GM21737 (cell line): ENCODE results near the gene SDS.

Experiments
- ATAC-seq: cut with Tn5 transposase; IDR thresholded peaks from one replicate; pipeline ENCODE4 v1.9.1; 2021; ENCODE audit warnings: mild to moderate bottlenecking, moderate library complexity; ENCODE audit not compliant: unreplicated experiment

The SDS gene

DNA sequence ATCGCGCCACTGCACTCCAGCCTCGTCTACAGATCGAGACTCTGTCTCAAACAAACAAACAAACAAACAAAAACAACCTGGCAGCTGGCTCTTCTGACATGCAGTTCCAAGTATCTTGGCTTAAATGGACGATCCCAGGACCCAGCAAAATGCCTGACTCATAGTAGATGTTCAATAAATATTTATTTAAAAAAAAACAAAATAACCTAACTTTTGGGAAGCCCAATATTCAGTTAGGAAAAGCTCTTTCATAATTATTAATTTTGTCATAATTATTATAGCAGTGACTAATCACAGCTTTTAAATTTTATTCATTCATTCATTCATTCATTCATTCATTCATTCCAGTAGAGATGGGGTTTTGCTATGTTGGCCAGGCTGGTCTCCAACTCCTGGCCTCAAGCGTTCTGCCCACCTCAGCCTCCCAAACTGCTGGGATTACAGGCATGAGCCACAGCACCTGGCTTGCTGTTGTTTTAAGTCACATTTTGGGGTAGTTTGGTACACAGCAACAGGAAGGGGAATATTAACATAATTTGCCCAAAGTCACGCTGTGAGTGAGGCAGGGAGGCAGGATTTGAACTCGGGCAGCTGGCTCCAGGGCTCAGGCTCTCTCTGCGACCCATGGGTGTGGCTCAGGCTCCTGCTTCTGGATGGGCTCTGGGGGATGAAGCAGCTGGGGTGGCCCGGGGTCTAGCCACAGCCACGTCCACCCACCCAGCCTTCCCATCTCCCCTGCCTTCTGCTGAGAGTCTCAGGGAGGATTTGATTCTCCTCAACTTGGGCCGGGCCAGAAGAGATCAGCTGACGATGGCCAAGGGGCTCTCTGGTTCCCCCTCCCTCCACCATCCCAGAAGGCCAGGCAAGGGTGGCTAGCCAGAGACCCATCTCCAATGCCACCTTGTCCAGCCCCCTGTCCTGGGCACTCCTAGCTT lies 2.4 kb downstream of the SDS start:
- no peak for ATAC-seq

DNA sequence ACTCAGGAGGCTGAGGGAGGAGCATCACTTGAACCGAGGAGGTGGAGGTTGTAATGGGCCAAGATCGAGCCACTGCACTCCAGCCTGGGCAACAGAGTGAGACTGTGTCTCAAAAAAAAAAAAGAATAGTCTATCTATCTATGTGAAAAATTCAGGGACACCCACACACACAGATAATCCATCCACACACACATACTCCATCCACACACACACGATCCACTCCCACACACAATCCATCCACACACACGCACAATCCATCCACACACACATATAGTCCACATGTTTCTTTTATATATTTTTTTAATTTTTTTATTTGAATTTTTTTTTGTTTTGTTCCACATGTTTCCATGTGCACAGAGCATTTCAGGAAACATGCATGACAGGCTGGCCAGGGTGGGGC lies 3.3 kb downstream of the SDS start:
- no peak for ATAC-seq

GRCh38 chr12:113399490-113399889 lies 4.2 kb downstream of the SDS start:
- ATAC-seq: no peak

DNA sequence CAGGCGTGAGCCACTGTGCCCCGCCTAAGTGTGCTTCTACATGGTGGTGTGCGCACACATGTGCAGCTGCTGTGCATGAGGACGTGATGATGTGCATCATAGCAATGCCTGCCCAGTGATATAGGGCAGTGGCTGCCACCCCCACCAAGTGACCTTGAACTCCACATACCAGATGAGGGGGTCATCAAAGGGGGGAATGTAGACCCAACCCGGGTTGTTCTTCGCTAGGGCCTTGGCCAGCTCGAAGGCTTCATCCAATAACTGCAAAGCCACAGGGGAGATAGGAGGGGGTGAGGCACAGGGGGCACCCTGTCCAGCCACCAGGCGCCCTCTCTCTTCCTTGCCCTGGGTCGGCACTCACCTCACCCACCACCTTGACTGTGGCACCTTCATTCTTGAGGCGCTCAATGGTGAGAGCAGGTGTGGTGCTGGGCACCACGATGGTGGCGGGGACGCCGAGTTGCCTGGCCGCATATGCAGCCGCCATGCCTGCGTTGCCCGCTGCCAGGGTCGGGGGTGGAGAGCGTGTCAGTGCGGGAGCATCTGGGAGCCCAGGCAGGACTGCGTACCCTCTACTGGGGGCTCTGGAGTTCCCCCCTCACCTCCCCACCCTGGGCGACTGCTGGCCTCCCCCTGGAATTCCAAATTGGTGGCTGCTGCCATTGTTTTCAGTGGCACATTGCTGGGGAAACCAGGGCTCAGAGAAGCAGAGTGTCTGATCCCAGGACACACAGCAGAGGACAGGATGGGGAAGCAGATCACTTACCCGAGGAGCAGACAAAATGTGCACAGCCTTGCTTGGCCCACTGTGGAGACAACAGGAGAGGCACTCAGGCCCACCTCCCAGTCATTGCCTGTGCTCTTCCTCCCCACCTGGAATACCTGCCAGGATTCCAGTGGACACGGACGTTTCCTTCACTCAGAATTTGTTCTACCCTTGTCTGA lies 5.1 kb downstream of the SDS start:
- ATAC-seq: no peak

- ATAC-seq: no peak
These were observed 6.0 kb downstream of the SDS start for GRCh38 chr12:113397497-113398197.

DNA sequence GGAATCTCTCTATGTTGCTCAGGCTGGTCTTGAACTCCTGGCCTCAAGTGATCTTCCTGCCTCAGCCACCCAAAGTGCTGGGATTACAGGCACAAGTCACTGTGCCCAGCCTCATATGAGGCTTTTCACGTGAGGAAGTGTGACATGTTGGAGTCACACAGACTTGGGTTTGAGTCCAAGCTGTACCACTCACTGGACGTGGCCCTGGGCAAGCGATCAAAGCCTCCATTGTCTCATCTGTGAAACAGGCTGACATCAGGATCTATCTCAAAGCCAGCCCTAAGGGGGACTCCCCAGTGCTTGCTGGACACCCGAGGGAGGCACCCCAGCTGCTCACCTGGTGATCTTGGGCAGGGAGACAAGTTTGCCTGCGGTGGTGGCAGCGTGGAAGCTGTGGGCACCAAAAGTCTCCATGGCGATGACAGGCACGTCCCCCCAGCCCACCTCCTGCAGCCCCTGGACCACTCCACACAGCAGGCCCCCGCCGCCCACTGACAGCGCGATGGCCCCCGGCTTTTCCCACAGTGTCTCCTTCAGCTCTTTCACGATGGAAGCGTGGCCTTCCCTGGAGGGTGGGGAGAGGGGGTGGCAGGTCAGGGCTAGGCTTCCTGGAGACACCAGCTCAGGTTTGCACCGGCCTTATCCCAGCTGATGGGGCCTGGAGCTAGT lies 6.7 kb downstream of the SDS start:
- no peak for ATAC-seq

GRCh38 chr12:113396200-113396599 lies 7.5 kb downstream of the SDS start:
- ATAC-seq: no peak

DNA sequence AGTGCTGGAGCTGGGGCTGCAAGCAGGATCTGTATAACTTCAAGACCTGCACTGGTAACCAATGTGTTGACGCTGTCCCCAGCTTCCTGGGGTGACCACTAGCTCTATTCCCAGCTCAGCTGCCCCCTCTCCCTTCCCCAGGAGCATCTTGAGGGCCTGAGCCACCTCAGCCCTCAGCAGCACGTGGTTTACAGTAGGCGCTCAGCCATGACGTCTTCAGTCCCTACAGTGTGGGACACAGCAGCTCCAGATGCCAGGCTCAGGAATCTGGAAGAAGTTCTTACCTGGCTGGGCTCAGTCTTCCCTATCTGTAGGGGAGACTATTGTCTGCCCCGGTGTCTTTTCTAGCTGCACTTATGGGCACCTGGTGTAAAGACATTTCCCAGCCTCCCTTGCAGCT lies 8.6 kb downstream of the SDS start:
- ATAC-seq: no peak

DNA sequence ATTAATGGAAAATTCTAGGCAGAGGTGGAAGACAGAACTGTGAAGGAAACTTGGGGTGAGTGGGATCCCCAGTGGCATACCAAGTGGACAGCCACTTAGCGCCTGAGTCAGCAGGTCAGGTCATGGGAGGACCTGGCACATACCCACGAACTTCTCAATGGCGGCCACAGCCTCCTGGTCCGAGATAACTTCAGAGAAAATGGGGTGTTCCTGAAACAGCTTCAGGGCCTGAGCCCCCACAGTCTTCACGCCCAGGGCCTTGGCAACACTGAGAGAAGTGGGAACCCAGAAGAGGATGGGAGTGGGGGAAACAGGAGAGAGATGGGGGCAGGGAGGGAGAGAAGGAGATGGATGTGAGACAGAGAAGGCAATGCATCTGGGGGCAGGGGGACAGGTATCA lies 9.9 kb downstream of the SDS start:
- ATAC-seq: no peak

- ATAC-seq: no peak
These were observed 10.6 kb downstream of the SDS start for GRCh38 chr12:113392988-113393579.

DNA sequence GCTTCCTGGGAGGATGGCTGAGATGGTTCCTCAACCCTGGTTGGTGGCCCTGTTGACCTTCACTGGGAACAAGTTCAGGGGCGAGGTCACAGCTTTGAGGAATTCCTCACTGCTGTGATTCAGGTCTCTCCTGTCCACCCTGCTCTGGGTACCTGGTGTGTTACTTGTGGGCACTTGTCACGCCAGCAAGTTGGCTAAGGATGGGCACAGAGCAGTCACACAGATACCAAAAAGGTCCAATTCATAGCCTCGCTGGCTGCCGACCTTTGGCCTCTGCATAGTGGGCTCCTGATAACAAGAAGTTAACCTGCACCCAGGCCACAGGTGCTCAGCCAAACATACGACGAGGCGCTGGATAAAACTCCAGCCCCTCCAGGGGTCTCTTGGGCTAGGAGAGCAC lies 11.2 kb downstream of the SDS start:
- no peak for ATAC-seq

- no peak for ATAC-seq
These were observed 11.9 kb downstream of the SDS start for GRCh38 chr12:113391650-113392337.

DNA sequence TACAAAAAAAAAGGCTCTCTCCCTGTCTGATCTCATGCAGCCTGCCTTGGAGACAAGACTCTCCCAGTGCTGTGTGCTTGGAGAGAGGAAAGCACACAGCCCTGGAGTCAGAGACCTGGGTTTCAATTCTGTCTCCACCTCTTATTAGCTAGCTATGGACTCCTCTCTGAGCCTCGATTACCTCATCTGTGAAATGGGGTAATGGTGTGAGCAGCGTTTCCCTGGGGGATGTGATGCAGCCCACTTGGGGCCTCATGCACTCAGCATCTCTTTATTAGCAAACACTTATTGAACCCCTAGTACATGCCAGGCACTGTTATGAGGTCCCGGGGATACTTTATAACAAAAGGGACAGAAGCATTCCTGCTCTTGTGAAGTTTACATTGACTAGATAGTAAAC lies 12.5 kb downstream of the SDS start:
- no peak for ATAC-seq

- no peak for ATAC-seq
These were observed 13.3 kb downstream of the SDS start for GRCh38 chr12:113390064-113391043.

- no peak for ATAC-seq
These were observed 15.3 kb downstream of the SDS start for GRCh38 chr12:113388351-113388750.

DNA sequence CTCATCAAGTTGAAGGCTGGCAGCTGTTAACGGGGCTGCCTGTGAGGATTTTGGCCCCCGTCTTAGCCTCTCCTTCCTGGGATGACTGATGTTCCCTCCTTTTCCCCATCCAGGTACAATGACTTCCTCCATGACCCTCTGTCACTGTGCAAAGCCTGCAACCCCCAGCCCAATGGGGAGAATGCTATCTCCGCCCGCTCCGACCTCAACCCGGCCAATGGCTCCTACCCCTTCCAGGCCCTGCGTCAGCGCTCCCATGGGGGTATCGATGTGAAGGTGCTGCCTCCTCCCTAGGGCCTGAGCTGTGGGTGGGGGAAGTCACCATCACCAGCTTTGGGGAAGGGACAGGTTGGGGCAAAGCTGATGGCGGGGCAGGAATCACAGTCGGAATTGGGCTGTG lies 16.1 kb downstream of the SDS start:
- no peak for ATAC-seq

GRCh38 chr12:113386866-113387566 lies 16.7 kb downstream of the SDS start:
- ATAC-seq: no peak
